T-helper 2 cell (primary cell): Measurements from ENCODE around the gene ZBTB32.

Source experiments
- DNase-seq, 5 experiments: peaks; one replicate each; pipeline versions ENCODE4 v3.0.0 to v3.0.0-alpha.2; 2012 to 2022

The ZBTB32 gene

GRCh38 chr19:35695895-35696422, 8.4 kb upstream of the ZBTB32 start:
- no peak for DNase-seq

- DNase-seq: no peak
These were observed 7.5 kb upstream of the ZBTB32 start for GRCh38 chr19:35696835-35697234.

GRCh38 chr19:35702223-35703012, 1.9 kb upstream of the ZBTB32 start:
- DNase-seq: peak; percentile 76 to 99 (median 86)

- DNase-seq: no peak
These were observed 1.0 kb upstream of the ZBTB32 start for GRCh38 chr19:35703343-35703742.

GRCh38 chr19:35708391-35708790, 4.0 kb downstream of the ZBTB32 start:
- DNase-seq: no peak

GRCh38 chr19:35710784-35711723, 6.7 kb downstream of the ZBTB32 start:
- peak in 2 of 5 experiments; percentile 47 to 88 for DNase-seq

GRCh38 chr19:35712567-35713505, 8.5 kb downstream of the ZBTB32 start:
- peak in 4 of 5 experiments; percentile 37 to 96 (median 48) for DNase-seq

GRCh38 chr19:35713506-35713850, 9.1 kb downstream of the ZBTB32 start:
- DNase-seq: no peak

GRCh38 chr19:35713904-35714495, 9.6 kb downstream of the ZBTB32 start:
- DNase-seq: no peak

- DNase-seq: peak in 1 of 5 experiments; percentile 59
These were observed 10.4 kb downstream of the ZBTB32 start for GRCh38 chr19:35714601-35715354.

GRCh38 chr19:35715355-35715809, 11.0 kb downstream of the ZBTB32 start:
- DNase-seq: no peak

GRCh38 chr19:35715981-35716800, 11.8 kb downstream of the ZBTB32 start:
- peak in 1 of 5 experiments; percentile 35 for DNase-seq

GRCh38 chr19:35716801-35717664, 12.7 kb downstream of the ZBTB32 start:
- peak; percentile 92 to 99 (median 97) for DNase-seq

- DNase-seq: no peak
These were observed 13.4 kb downstream of the ZBTB32 start, which contains the start of gene KMT2B for GRCh38 chr19:35717665-35718344. Gene KMT2B (plus strand): TSS chr19:35718003. CDS start chr19:35718019, 16 bp downstream.

GRCh38 chr19:35718345-35719041, 14.1 kb downstream of the ZBTB32 start:
- peak in 4 of 5 experiments; percentile 19 to 68 (median 39) for DNase-seq

- DNase-seq: no peak
These were observed 15.2 kb downstream of the ZBTB32 start for GRCh38 chr19:35719402-35720162.

GRCh38 chr19:35720163-35720524, 15.8 kb downstream of the ZBTB32 start:
- DNase-seq: no peak
